BJ (cell line): Measurements from ENCODE around the gene SNX21. TPM values are rescaled to one million over a fixed set of nuclear protein-coding genes. Genes with fewer than 3 reads are reported as not detected.

Experiments used
- CTCF ChIA-PET: fragments of 350-600 bp; formaldehyde crosslinking; extraction: SDS; loops from one replicate; lab custom pipeline; 2021; ENCODE audit warnings: antibody characterized with exemption, inconsistent platforms; lab: Yijun Ruan, JAX
- POLR2A ChIA-PET: fragments of 300-600 bp; sonication (Branson Sonifier 250); formaldehyde crosslinking; extraction: SDS; loops from one replicate; lab custom pipeline; 2021; ENCODE audit warnings: antibody characterized with exemption; lab: Charles Lee
- DNase-seq: peaks from one replicate; pipeline ENCODE4 v3.0.0-alpha.2; 2011; ENCODE audit warnings: low read depth
- H3K27me3 ChIP-seq: 2 replicates; pipeline ENCODE4 v1.6.0; 2011; ENCODE audit warnings: low read length; ENCODE audit not compliant: control insufficient read depth, insufficient read depth
- H3K36me3 ChIP-seq: 2 replicates; pipeline ENCODE4 v1.5.1; 2011; ENCODE audit warnings: low read length; ENCODE audit not compliant: control insufficient read depth, insufficient read depth
- H3K4me3 ChIP-seq: 2 replicates; pipeline ENCODE4 v1.5.1; 2011; ENCODE audit warnings: low read depth, mild to moderate bottlenecking, control low read depth, low read length
- polyA plus RNA-seq: library from polyadenylated mRNA; depleted of rRNA; stranded (reverse); fragments of >200 nt; gene quantifications from 2 replicates; pipeline ENCODE4 v1.2.3, GENCODE V29; 2011
- TF ChIP-seq, protein P1 (sequence below): IDR thresholded peaks from 2 replicates; pipeline ENCODE4 v1.5.1; 2011; ENCODE audit warnings: low read depth, mild to moderate bottlenecking, control low read depth, inconsistent platforms, low read length, moderate library complexity; ENCODE audit not compliant: insufficient read depth

SNX21 gene
- polyA plus RNA-seq, 1 experiment: 17.8 TPM

GRCh38 chr20:45835329-45835765 lies 1.7 kb downstream of the SNX21 start:
- H3K36me3 ChIP-seq: peaks cover 5% of the 10 kb centered on the region
- TF ChIP-seq, protein P1, sequence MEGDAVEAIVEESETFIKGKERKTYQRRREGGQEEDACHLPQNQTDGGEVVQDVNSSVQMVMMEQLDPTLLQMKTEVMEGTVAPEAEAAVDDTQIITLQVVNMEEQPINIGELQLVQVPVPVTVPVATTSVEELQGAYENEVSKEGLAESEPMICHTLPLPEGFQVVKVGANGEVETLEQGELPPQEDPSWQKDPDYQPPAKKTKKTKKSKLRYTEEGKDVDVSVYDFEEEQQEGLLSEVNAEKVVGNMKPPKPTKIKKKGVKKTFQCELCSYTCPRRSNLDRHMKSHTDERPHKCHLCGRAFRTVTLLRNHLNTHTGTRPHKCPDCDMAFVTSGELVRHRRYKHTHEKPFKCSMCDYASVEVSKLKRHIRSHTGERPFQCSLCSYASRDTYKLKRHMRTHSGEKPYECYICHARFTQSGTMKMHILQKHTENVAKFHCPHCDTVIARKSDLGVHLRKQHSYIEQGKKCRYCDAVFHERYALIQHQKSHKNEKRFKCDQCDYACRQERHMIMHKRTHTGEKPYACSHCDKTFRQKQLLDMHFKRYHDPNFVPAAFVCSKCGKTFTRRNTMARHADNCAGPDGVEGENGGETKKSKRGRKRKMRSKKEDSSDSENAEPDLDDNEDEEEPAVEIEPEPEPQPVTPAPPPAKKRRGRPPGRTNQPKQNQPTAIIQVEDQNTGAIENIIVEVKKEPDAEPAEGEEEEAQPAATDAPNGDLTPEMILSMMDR: no peak
- ChIA-PET CTCF (no interaction called here), POLR2A (interaction anchor here (0.6 kb wide), 1 partner anchor 8 kb away, joined by 3 read pairs; no protein-coding TSS in a partner anchor)
- H3K27me3 ChIP-seq: no peaks in the 10 kb centered on the region
- H3K4me3 ChIP-seq: no peak overlapping the region
- DNase-seq: no peak

- CTCF ChIA-PET: no interaction called here
- TF ChIP-seq, protein P1: no peak
- no peaks in the 10 kb centered on the region for H3K27me3 ChIP-seq
- peak; percentile 60 for DNase-seq
- H3K36me3 ChIP-seq: peaks cover 8% of the 10 kb centered on the region
- no peak overlapping the region for H3K4me3 ChIP-seq
- POLR2A ChIA-PET: interaction anchor here (0.6 kb wide), 1 partner anchor 8 kb away, joined by 3 read pairs; no protein-coding TSS in a partner anchor
Measured at GRCh38 chr20:45835825-45836224, 2.2 kb downstream of the SNX21 start.

- Histone ChIP-seq H3K4me3 (no peak overlapping the region), H3K36me3 (peaks cover 13% of the 10 kb centered on the region), H3K27me3 (no peaks in the 10 kb centered on the region)
- DNase-seq: no peak
- TF ChIP-seq, protein P1: no peak
- ChIA-PET POLR2A (no interaction called here), CTCF (interaction anchor here (1.0 to 1.3 kb wide), 2 partner anchors 11 to 38 kb away, joined by 3 to 5 read pairs; no protein-coding TSS in a partner anchor)
Measured at GRCh38 chr20:45836841-45837240, 3.2 kb downstream of the SNX21 start.

- CTCF ChIA-PET: interaction anchor here (1.4 kb wide), 1 partner anchor 41 kb away, joined by 3 read pairs; no protein-coding TSS in a partner anchor
- H3K36me3 ChIP-seq: peaks cover 24% of the 10 kb centered on the region
- TF ChIP-seq, protein P1: no peak
Measured at GRCh38 chr20:45840700-45841198, 7.2 kb downstream of the SNX21 start.

GRCh38 chr20:45841407-45842129 lies 8.0 kb downstream of the SNX21 start:
- TF ChIP-seq, protein P1: no peak
- Histone ChIP-seq H3K36me3 (peaks cover 22% of the 10 kb centered on the region), H3K27me3 (no peaks in the 10 kb centered on the region), H3K4me3 (no peak overlapping the region)
- POLR2A ChIA-PET: no interaction called here
- DNase-seq: no peak
- CTCF ChIA-PET: interaction anchor here (1.1 to 1.5 kb wide), 5 partner anchors 37 to 128 kb away, joined by 3 to 5 read pairs (median 3); partner anchors contain the start of gene ZSWIM1

More at GRCh38 chr20:45840700-45841198, 7.2 kb downstream of the SNX21 start:
- POLR2A ChIA-PET: no interaction called here
- no peak overlapping the region for H3K4me3 ChIP-seq
- DNase-seq: no peak
- H3K27me3 ChIP-seq: no peaks in the 10 kb centered on the region
